Esophagus (tissue), 2 donors: ENCODE results near the gene STOML2. TPM values are rescaled to one million over a fixed set of nuclear protein-coding genes. Genes with fewer than 3 reads are reported as not detected.
"Not testable (repeated sequence)": the region's sequence is repeated elsewhere in the genome, so short reads cannot be mapped to it uniquely, and the experiment has no call there.

Experiments
- H3K27ac ChIP-seq, 2 donors: one replicate each; pipeline ENCODE4 v1.5.1; 2013; ENCODE audit warnings: low read depth in 2 of 2, mild to moderate bottlenecking in 2 of 2, inconsistent platforms in 1 of 2, low read length in 1 of 2, moderate library complexity in 1 of 2
- H3K27me3 ChIP-seq, 2 donors: one replicate each; pipeline ENCODE4 v1.6.1; 2013; ENCODE audit warnings: low read length in 2 of 2, control low read depth in 1 of 2, mild to moderate bottlenecking in 1 of 2; ENCODE audit not compliant: insufficient read depth in 2 of 2, control insufficient read depth in 1 of 2
- H3K36me3 ChIP-seq, 2 donors: one replicate each; pipeline ENCODE4 v1.6.1; 2013; ENCODE audit warnings: low read length in 1 of 2; ENCODE audit not compliant: control insufficient read depth in 2 of 2, insufficient read depth in 2 of 2
- H3K4me1 ChIP-seq, 2 donors: one replicate each; pipeline ENCODE4 v1.6.1; 2013; ENCODE audit warnings: low read length in 1 of 2; ENCODE audit not compliant: control insufficient read depth in 2 of 2, insufficient read depth in 2 of 2
- H3K4me3 ChIP-seq, 2 donors: one replicate each; pipeline ENCODE4 v1.5.1; 2013; ENCODE audit warnings: low read length in 2 of 2, mild to moderate bottlenecking in 2 of 2, low read depth in 1 of 2, moderate library complexity in 1 of 2
- H3K9me3 ChIP-seq, 2 donors: one replicate each; pipeline ENCODE4 v1.6.1; 2013; ENCODE audit warnings: mild to moderate bottlenecking in 2 of 2, low read depth in 1 of 2, low read length in 1 of 2, moderate library complexity in 1 of 2; ENCODE audit not compliant: control insufficient read depth in 2 of 2, insufficient read depth in 1 of 2
- WGBS, 2 donors: extraction: QIAGEN DNeasy Blood & Tissue Kit; methylation state at CpG; one replicate each; pipeline ENCODE4 v1.1.7; 2013; 5-methylcytosine and 5-hydroxymethylcytosine counted together
- polyA plus RNA-seq, 2 donors: library from polyadenylated mRNA; stranded (reverse); fragments of 200-250 nt; gene quantifications; one replicate each; pipeline ENCODE4 v1.2.3, GENCODE V29; 2013
- donor health status: healthy with polysubstance abuse.
- donor health status: Bipolar disorder and iron deficiency.

The STOML2 gene, protein sequence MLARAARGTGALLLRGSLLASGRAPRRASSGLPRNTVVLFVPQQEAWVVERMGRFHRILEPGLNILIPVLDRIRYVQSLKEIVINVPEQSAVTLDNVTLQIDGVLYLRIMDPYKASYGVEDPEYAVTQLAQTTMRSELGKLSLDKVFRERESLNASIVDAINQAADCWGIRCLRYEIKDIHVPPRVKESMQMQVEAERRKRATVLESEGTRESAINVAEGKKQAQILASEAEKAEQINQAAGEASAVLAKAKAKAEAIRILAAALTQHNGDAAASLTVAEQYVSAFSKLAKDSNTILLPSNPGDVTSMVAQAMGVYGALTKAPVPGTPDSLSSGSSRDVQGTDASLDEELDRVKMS
- polyA plus RNA-seq = 100 to 1,000 TPM in 1 of 2 donors, 10 to 100 TPM in 1; 32.9 to 107 TPM

DNA sequence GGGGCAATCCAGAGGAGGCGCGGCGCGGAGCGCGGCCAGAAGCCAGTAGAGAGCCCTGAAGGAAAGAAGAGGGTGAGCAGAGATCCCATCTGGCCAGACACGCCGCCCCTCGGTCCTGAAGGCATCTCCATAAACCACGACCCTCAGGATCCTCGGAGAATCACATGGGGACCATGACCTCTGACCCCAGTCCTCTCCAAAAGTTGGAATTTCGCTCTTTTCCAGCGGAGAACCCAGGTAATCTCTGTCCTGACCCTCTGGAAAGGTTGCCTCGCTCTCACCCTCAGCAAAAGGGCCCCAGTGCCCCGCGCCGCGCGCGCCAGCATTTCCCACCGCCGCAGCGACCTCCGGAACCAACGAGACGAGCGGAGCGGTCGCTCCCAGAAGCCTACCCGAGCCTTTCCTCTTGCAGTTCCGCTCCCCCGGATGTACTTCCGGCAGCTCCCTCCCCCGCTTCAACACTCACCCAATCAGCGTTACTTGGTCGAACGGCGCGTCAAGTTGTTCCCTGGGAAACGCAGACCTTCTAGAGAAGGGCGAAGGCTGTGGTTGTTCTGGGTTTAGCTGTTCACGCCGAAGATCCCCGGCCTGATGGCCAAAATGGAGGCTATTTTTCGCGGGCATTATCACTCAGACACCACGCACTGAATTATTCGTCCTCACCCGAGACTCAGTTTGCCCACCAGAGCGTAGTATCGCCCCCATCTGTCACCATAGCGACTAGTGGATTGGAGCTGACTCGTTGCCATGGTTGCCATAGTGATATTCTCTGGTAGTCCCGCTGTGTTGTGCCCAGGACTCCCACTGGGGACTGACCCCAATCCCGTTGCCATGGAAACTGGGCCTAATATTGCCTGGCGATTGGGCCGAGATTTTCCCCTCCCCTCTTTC lies at the start of gene STOML2:
Gene STOML2, minus strand, starts transcription at position 363 of the 891 bp plus-strand sequence. Its CDS starts 37 bp downstream, at position 326.
- H3K9me3 ChIP-seq = no peaks in the 10 kb centered on the region
- H3K36me3 ChIP-seq = peaks cover 18 to 33% of the 10 kb centered on the region in 2 donors
- H3K27ac ChIP-seq = peak within 1 kb of the TSS; percentile 82 to 92
- WGBS, 2 donors = 1% methylated on average over 57 of the region's 57 CpGs
- H3K4me3 ChIP-seq = peak within 1 kb of the TSS; percentile 66 to 86
- H3K27me3 ChIP-seq = no peaks in the 10 kb centered on the region
- peaks cover 4 to 11% of the 10 kb centered on the region in 2 donors for H3K4me1 ChIP-seq

DNA sequence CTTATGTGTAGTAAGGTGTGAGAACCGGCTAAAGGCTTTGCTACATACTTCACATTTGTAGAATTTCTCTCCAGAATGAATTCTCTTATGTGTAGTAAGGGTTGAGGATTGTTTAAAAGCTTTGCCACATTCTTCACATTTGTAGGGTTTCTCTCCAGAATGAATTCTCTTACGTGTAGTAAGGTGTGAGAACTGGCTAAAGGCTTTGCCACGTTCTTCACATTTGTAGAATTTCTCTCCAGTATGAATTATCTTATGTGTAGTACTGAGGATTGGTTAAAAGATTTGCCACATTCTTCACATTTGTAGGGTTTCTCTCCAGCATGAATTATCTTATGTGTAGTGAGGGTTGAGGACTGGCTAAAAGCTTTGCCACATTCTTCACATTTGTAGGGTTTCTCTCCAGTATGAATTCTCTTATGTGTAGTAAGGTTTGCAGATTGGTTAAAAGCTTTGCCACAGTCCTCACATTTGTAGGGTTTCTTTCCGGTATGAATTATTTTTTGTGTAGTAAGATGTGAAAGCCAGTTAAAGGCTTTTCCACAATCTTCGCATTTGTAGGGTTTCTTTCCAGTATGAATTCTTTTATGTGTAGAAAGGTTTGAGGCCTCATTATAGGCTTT lies 45.1 kb upstream of the STOML2 start:
- H3K4me1 ChIP-seq, H3K27me3 ChIP-seq, H3K9me3 ChIP-seq, H3K36me3 ChIP-seq, H3K4me3 ChIP-seq, H3K27ac ChIP-seq: not testable (repeated sequence)
- WGBS, 2 donors = 79 to 84% methylated on average over 5 of the region's 5 CpGs

DNA sequence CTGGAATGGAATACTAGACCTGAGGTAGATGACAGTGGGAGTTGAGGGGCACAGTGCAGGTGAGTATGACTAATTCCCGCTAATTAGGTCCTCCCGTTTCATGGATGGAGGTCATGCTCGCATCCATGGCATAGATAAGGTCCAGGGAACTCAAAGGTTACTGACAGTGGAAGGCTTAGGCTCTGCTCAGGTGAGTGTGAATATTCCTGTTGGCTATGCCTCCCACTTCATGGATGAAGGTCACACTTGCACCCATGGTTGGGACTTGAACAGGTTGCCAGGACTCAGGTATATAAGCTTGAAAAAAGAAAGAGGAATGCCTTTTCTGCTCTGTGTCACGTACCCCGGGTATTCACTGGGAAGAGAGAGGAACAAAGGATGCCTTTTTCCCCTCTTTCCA lies 39.1 kb upstream of the STOML2 start:
- no peaks in the 10 kb centered on the region for H3K36me3 ChIP-seq
- H3K27me3 ChIP-seq = no peaks in the 10 kb centered on the region
- H3K9me3 ChIP-seq = peaks cover 0 to 14% of the 10 kb centered on the region in 2 donors
- H3K27ac ChIP-seq = no peak overlapping the region
- no peak overlapping the region for H3K4me3 ChIP-seq
- H3K4me1 ChIP-seq = no peaks in the 10 kb centered on the region
- WGBS, 2 donors = 91 to 92% methylated on average over 5 of the region's 5 CpGs

DNA sequence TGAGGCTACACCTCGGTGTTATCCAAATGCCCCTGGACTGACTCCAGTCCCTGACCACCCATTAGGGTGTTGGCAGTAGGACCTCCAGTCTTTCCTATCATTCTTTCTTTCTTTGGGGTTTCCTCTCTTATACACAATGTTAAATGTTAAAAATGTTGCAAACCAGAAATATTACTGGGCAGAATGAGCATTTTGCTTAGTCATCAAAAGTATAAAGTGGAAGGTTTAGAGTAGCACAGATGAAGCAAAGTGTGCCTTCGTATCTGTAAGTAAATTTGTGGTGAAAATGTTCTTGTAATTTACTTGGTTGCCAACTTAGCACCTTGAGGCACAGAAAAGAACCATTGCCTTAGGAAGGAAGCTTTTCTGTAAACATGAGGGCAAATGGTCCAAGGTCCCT lies 37.2 kb upstream of the STOML2 start:
- no peaks in the 10 kb centered on the region for H3K4me1 ChIP-seq
- H3K27me3 ChIP-seq = no peaks in the 10 kb centered on the region
- 88 to 90% methylated on average over 2 of the region's 2 CpGs for WGBS, 2 donors
- no peaks in the 10 kb centered on the region for H3K36me3 ChIP-seq
- H3K4me3 ChIP-seq = no peak overlapping the region
- peaks cover 0 to 14% of the 10 kb centered on the region in 2 donors for H3K9me3 ChIP-seq
- no peak overlapping the region for H3K27ac ChIP-seq

DNA sequence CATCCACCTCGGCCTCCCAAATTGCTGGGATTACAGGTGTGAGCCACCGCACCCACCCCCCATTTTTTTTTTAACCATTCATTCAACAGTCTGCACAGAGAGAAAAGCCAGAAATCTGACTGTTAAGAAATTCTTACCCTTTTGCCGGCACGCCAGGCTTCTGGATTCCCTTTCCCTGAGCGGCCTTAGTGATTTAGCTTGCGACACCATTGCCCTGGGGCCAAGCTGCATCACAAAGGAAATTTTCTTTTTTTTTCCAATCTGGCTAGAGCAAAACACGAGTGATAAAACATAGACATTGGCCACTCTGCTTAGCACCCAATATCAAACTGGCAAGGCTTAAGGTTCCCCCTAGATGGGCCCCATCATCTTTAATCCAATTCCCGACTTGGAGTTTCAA lies 33.9 kb upstream of the STOML2 start:
- Histone ChIP-seq H3K4me1 (no peaks in the 10 kb centered on the region), H3K27me3 (no peaks in the 10 kb centered on the region), H3K27ac (no peak overlapping the region), H3K4me3 (no peak overlapping the region), H3K36me3 (no peaks in the 10 kb centered on the region), H3K9me3 (peaks cover 0 to 8% of the 10 kb centered on the region in 2 donors)
- WGBS, 2 donors = 56 to 62% methylated on average over 8 of the region's 8 CpGs

DNA sequence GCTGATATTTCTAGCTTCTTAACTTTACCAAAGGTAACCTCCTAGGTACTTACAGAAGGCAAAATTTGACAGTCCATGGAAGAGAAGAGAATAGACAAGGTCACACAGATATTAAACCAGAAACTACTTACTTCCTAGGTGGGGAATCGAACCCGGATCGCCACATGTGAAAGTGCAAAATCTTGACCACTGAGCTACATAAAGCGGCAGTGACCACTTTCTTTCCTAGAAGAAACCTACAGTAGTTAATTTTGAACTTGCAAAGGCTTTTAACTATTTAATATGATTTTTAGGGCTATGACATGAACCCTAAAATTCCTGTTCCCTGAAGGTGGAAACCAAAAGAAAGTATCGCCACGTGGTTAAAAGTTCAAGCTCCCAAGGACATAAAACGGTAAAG lies 33.1 kb upstream of the STOML2 start:
- Histone ChIP-seq H3K4me1 (no peaks in the 10 kb centered on the region), H3K27ac (no peak overlapping the region), H3K27me3 (no peaks in the 10 kb centered on the region), H3K4me3 (no peak overlapping the region), H3K36me3 (no peaks in the 10 kb centered on the region), H3K9me3 (peaks cover 0 to 2% of the 10 kb centered on the region in 2 donors)
- WGBS, 2 donors = 91 to 92% methylated on average over 7 of the region's 7 CpGs

DNA sequence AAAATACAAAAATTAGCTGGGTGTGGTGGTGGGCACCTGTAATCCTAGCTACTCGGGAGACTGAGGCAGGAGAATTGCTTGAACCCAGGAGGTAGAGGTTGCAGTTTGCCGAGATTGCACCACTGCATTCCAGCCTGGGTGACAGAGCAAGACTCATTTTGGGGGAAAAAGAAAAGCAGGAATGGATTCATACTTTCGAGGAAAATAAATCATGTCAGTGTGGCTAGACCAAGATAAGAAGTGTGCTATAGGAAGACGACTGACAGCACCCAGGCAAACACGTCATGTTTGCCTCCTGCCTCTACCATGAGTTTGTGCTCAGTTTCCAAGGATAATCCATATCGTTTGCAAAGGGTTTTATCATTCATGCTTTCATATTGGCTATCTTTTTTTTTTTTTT lies 32.0 kb upstream of the STOML2 start:
- no peaks in the 10 kb centered on the region for H3K27me3 ChIP-seq
- H3K4me1 ChIP-seq = no peaks in the 10 kb centered on the region
- H3K9me3 ChIP-seq = peaks cover 0 to 2% of the 10 kb centered on the region in 2 donors
- no peaks in the 10 kb centered on the region for H3K36me3 ChIP-seq
- H3K4me3 ChIP-seq = no peak overlapping the region
- H3K27ac ChIP-seq = no peak overlapping the region
- WGBS, 2 donors = 85 to 86% methylated on average over 6 of the region's 6 CpGs

DNA sequence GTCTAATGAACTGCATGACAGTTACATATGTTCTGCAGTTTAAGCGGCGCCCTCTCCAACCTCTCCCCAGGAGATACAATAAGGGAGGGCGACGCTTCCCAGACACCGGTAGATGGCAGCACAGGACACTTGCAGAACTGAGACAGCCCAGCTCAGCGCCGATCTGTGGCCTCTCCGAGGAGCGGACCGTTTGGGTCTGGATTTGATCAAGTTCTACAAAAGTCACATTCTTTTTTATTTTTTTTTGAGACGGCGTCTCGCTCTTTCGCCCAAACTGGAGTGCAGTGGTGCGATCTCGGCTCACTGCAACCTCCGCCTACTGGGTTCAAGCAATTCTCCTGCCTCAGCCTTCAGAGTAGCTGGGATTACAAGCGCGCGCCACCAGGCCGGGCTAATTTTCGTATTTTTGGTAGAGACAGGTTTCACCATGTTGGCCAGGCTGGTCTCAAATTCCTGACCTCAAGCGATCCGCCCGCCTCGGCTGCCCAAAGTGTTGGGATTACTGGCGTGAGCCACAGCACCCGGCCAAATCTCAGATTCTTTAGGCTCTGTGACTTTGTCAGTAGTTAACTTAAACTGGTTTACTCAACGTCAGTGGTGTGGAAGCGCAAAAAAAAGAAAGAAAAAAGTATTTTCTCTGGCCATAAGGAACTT lies 14.1 kb upstream of the STOML2 start:
- peak overlapping the region; percentile 91 to 96 for H3K27ac ChIP-seq

DNA sequence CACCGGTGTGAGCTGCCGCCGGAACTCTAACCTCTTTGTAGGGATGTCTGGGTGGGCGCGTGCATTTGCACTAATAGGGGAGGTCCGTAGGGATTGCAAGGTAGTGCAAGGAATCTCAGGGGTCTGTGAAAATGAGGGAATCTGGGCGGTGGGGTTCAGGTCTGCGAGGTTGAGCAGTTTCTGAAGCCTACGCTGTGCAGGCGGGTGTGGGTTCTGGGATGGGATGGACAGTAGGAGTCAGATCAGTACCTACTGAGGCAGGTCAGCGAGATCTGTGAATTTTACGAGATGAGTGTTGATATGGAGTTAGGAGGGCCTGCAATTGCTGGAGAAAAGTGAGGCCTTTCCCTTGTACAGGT lies 13.6 kb upstream of the STOML2 start:
- no peaks in the 10 kb centered on the region for H3K9me3 ChIP-seq
- H3K4me1 ChIP-seq = peaks cover 0 to 3% of the 10 kb centered on the region in 2 donors
- H3K4me3 ChIP-seq = peak overlapping the region; percentile 63 to 70
- no peaks in the 10 kb centered on the region for H3K36me3 ChIP-seq
- WGBS, 2 donors = 0% methylated on average over 12 of the region's 12 CpGs
- no peaks in the 10 kb centered on the region for H3K27me3 ChIP-seq
- H3K27ac ChIP-seq = peak overlapping the region; percentile 91 to 96

More for the DNA sequence above, 14.1 kb upstream of the STOML2 start:
- no peaks in the 10 kb centered on the region for H3K27me3 ChIP-seq
- H3K36me3 ChIP-seq = no peaks in the 10 kb centered on the region
- peak overlapping the region; percentile 63 to 70 for H3K4me3 ChIP-seq
- peaks cover 0 to 3% of the 10 kb centered on the region in 2 donors for H3K4me1 ChIP-seq
- 13 to 19% methylated on average over 30 of the region's 30 CpGs for WGBS, 2 donors
- no peaks in the 10 kb centered on the region for H3K9me3 ChIP-seq
